GM18517 (cell line): ENCODE results near the gene MTERF2.
A peak's percentile ranks its signal among the peaks of the same experiment; 100 is the strongest.

Experiments
- ATAC-seq: cut with Tn5 transposase; IDR thresholded peaks from one replicate; pipeline ENCODE4 v1.9.1; 2021; ENCODE audit warnings: mild to moderate bottlenecking, moderate library complexity; ENCODE audit not compliant: unreplicated experiment

Gene MTERF2

DNA sequence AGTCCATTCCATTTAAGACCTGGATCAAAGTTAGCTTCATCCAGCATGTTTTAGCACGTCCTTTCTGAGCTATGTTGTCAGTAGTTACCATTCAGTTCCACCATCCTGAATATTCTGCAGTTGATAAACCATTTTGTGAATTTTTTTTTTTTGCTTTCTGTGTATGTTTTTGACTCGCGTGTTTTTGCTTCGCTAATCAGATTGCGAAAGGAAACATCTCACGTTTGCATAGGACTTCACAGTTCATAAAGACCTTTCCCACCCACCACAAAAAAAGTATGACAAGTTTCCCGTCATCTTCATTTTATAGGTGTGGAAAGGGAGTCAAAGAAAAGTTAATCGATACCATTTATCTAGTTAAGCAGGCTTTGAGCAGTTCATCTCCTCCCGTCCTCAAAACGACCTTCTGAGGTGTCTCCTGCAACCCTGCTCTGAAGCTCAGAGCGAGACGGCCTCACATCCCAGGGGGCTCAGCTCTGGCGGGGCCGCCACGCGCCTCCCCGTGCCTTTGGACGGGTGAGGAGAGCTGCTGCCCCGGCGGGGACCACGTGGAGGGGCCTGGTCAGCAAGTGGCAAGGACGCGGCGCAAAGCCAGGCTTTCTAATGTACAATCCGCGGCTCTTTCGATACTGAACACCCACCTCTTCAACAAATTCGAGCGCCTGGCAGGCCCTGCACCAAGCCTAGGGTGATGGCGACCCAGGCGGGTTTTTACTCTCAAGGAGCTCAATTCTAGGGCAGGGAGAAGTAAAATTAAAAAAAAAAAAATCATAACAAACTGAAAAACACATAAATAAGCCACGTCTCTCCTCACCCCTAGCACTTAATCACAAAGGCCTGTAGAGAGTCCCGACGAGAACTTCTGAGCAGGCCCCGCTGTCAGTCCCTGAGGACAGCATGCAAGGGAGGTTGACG, 32.2 kb downstream of the MTERF2 start:
- peak; percentile 18 for ATAC-seq

DNA sequence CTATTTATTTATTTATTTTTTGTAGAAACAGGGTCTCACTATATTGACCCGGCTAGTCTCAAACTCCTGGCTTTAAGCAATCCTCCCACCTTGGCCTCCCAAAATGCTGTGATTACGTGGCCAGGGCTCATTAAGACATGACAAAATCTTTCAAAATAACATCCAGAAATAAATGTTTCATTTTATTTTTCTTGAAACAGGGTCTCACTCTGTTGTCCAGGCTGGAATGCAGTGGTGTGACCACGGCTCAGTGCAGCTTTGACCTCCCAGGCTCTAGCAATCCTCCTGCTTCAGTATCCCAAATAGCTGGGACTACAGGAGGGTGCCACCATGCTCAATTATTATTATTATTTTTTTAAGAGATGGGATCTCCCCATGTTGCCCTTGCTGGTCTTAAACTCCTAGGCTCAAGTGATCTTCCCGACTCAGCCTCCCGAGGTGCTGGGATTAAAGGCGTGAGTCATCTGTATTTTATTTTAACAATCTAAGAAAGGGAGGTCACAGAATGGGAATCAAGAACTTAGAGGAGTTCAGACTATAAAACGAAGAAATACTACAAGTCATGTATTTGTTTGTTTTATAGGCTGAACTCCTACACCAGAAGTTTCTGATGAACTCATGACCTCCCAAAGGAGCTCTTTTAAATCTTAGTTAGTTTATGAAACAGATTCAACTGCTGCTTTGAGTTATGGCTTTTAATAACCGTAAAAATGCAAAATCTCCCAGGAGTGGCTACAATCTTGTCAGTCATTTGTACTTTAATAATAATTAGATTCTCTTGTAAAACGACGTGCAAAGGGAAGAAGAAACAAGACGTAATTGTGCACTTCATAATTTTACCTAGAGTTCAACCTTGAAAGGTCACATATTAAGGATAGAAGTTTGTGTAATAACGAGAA, 33.3 kb downstream of the MTERF2 start:
- no peak for ATAC-seq

DNA sequence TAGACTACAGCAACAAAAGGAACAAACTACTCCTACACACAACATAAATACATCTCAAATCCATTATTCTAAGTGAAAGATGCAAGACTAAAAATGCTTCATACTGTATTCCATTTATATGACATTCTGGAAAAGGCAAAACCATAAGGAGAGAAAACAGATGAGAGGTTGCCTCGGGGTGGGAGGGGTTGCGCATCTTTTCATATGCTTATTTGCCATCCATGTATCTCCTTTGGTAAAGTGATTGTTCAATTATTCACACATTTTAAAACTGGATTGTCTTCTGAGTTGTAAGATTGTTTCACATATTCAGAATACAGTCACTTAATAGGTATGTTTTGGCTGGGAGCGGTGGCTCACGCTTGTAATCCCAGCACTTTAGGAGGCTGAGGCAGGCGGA, 36.4 kb downstream of the MTERF2 start:
- ATAC-seq = no peak

DNA sequence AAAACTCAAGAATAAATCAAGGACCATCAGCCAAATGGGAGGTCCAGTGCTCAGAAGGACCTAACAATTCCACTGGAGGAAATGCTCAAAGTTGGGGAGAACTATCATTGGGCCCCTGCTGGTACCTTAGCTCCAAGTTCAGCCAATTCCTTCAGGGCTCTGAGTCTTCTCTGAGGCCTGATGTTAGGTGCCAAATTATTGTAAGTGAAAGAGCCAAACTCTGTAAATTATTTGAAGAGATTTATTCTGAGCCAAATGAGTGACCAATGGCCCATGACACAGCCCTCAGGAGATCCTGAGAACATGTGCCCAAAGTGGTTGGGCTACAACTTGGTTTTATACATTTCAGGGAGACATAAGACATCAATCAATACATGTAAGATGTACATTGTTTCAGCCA, 39.5 kb downstream of the MTERF2 start:
- ATAC-seq = no peak

DNA sequence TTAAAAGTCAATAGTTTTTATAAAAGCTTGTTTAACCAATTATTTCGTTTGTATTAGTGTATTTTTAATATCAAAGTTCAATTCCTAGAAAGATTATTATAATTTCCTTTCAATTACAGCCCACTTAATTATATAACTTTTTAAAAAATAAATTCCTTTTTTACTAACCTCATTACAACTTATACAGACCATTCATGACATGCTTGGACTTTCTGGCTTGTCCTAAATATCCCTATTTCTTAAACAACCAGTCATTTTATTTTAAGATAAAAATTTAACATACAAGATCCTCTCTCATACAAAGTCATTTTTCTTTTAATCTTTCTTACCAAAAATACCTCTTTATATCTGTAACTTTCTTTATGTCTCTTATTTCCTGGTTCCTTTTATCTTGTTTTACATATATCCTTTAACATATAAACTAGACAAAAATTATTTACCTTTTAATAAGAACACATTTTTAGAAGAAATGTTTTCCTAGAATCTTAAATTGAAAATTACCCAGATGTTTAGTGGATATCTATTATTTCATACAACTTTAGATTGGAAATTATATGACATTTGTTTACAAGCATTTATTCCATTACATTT, 41.6 kb downstream of the MTERF2 start:
- no peak for ATAC-seq

DNA sequence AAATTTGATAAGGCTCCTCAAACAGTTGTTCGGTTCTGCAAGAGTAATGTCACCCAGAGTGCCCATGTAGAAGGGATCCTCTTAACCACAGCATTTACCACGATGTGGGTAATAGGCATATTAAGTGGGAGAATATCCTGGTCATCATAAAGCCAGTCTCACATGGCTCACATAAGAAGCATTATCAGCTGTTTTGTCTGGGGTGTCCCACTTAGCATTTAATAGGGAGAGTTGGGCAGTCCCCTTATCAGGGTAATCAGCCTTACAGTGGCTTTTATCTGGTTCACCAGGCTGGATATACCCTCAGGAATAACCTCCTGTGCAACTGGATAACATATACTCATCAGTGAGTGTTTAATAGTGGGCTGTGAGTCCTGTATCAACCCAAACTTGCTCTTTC, 44.2 kb downstream of the MTERF2 start:
- ATAC-seq = no peak

DNA sequence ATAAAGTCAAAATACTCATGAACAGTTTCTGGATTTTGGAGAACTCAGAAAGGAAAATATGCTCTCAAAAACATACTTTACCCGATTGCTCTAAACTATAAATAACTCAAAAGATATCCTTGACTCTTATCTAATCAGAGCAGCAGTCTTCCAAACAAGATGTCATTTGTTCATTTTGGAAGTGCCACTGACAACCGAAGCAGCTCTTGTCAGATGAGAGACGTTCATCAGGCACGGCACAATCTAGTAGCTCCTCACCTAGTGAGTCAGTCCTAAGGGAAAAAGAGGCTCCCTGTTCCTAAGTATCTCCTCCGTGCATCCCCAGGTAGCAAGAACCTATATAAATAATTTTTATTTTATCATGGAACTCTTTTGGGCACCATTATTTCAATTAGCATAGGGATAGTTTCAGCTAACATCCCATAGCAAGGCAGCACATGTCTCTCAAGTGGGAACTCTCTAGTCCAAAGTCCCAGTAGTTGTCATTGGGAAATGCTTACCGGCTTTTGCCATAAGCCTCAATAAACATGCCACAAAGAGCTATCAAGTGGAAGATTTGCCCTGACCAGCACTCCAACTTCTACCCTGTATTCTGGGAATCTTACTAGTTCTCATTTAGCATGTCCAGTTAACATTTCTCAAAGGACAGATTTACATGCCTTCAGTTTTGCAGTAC, 45.3 kb downstream of the MTERF2 start:
- no peak for ATAC-seq

DNA sequence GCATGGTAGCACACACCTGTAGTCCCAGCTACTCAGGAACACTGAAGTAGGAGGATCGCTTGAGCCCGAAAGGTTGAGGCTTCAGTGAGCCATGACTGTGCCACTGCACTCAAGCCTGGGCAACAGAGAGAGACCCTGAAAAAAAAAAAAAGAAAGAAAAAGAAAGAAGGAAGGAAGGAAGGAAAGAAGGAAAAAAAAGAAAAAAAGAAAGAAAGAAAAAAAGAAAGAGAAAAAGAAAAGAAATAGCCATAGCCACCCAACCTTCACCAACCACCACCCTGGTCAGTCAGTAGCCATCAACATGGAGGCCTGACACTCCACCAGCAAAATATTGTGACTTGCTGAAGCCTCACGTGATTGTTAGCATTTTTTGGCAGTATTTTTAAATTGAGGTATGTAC, 52.7 kb downstream of the MTERF2 start:
- ATAC-seq = no peak
